ENCODE results near the gene THSD4. TPM values are rescaled to one million over a fixed set of nuclear protein-coding genes. Genes with fewer than 3 reads are reported as not detected.

The THSD4 gene
- total and polyA plus RNA-seq, 2 of the 4 experiments (the other 2 are of a cell fraction): 25.5 to 31.1 TPM

DNA sequence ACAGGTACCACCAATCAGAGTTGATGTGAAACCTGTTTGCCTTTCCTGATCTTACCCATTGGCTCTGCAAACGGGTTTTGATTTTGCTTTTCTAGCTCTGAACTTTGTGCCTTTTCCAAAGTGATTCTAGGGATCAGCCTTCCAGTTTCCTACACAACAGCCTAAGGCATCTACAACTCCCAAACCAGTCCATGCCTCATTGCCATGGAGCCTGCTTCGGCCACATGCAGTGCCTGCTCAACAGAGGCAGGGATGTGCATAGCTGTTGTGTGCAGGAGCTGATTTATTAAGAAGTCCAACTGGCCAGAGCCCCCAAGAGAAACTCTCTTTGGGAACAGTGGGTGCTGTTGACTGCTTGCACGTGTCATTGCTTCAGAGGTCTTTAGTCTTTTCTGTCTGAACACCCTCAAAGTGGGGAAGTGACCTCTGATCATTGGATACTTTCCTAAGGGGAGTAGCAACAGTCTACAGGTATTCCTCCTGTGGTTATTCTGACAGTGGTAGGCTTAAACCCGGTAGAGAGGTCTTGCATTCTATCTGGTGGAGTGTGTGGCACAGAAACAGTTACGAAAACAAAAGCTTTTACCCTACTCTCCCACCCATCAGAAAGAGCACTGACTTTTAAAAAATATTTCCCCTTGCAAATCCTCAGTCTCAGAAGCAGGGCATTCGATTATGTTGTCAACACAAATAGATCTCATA, 36.6 kb upstream of the THSD4 start:
- DNase-seq (no peak), ATAC-seq (ENCODE audit: low read depth) (no peak)
- no peaks in the 10 kb centered on the region for H4K20me1 ChIP-seq (ENCODE audit: insufficient read depth, low read length)
- H2BK20ac ChIP-seq (ENCODE audit: low read depth, low read length): peak overlapping the region; percentile 52; the same call in 1 of the 2 replicates
- H3K4me3 ChIP-seq (ENCODE audit: insufficient read depth, low read depth, low read length): no peak overlapping the region
- H3K27ac ChIP-seq (ENCODE audit: insufficient read depth, low read length): no peak overlapping the region
- peak overlapping the region; percentile 2 for H2BK5ac ChIP-seq (ENCODE audit: low read depth, low read length, poor library complexity, severe bottlenecking)
- dilution Hi-C loops (cut with HindIII; ENCODE audit: low sequenced_read_pairs, unreplicated experiment) (no loop called here), intact Hi-C loops (cut with micrococcal nuclease) (no loop called here), in situ Hi-C loops (cut with MboI; ENCODE audit: low sequenced_read_pairs) (no loop called here)
- POLR2A ChIA-PET (ENCODE audit: unreplicated experiment): no interaction called here
- peak overlapping the region; percentile 52; the same call in 1 of the 2 replicates for H3K4ac ChIP-seq (ENCODE audit: low read depth, low read length)
- H3K18ac ChIP-seq (ENCODE audit: low read depth, low read length): peak overlapping the region; percentile 48; the same call in 1 of the 2 replicates
- no peak overlapping the region for H2AFZ ChIP-seq (replicated peaks; ENCODE audit: low read length, poor library complexity)
- no peaks in the 10 kb centered on the region for H3K79me1 ChIP-seq (ENCODE audit: low read depth in 1 of 2, low read length in 2 of 2)
- no peak overlapping the region for H3K4me2 ChIP-seq (ENCODE audit: low read depth, low read length)
- peak overlapping the region; percentile 29 for H2AK5ac ChIP-seq (ENCODE audit: low read depth, low read length)
- no peak overlapping the region for H3K56ac ChIP-seq (ENCODE audit: extremely low read depth, insufficient read depth, low read length)
- H3K4me1 ChIP-seq (ENCODE audit: control insufficient read depth, insufficient read depth, low read length): peaks cover 15% of the 10 kb centered on the region
- peak overlapping the region; percentile 49; the same call in 1 of the 2 replicates for H4K5ac ChIP-seq (ENCODE audit: low read depth, low read length)
- H3K23ac ChIP-seq (ENCODE audit: low read depth, low read length): no peak overlapping the region
- TF ChIP-seq USF2 (IDR thresholded peaks at IDR 0.05; ENCODE audit: low read depth, low read length) (no peak), BHLHE40 (IDR thresholded peaks at IDR 0.05; ENCODE audit: low read depth, low read length) (no peak), NFE2L2 (IDR thresholded peaks at IDR 0.05; ENCODE audit: low read depth, low read length) (no peak), FOS (IDR thresholded peaks at IDR 0.05; ENCODE audit: low read depth, low read length) (no peak), RAD21 (IDR thresholded peaks at IDR 0.05; ENCODE audit: low read length) (no peak)
- H3K36me3 ChIP-seq (ENCODE audit: control insufficient read depth, insufficient read depth, low read length): no peaks in the 10 kb centered on the region
- WGBS, 2 experiments (ENCODE audit: extremely low coverage in 2 of 2, insufficient read length in 1 of 2): no CpG with 5 or more reads among the region's 6 CpGs
- H2AK9ac ChIP-seq (replicated peaks; ENCODE audit: low read depth, low read length, poor library complexity): no peak overlapping the region
- no peaks in the 10 kb centered on the region; the same call in 1 of the 2 replicates for H3K9me3 ChIP-seq (ENCODE audit: control insufficient read depth, insufficient read depth, low read length)
- H3K9ac ChIP-seq (ENCODE audit: low read depth, low read length): no peak overlapping the region
- H2BK120ac ChIP-seq (ENCODE audit: low read depth, low read length): peak overlapping the region; percentile 20
- peak overlapping the region in 1 of 2 experiments; percentile 36; a peak in 1 of 4 replicates for H4K8ac ChIP-seq (ENCODE audit: low read depth in 2 of 2, low read length in 2 of 2)
- H3K9me1 ChIP-seq (ENCODE audit: insufficient read depth, low read length): peaks cover 9% of the 10 kb centered on the region
- H3K27me3 ChIP-seq (ENCODE audit: control insufficient read depth, insufficient read depth, low read length): no peaks in the 10 kb centered on the region
- peak overlapping the region; percentile 52; the same call in 1 of the 3 replicates for H2BK15ac ChIP-seq (ENCODE audit: low read depth, low read length)
- CTCF ChIA-PET: no interaction called here
- peak overlapping the region; percentile 39; the same call in 1 of the 2 replicates for H4K91ac ChIP-seq (ENCODE audit: insufficient read depth, low read depth, low read length)
- BruUV-seq (replicated peaks): no TSS peak
- 0 out of 2 replicates have a peak overlapping the region, but pooled peaks have one; percentile 0 for H3K14ac ChIP-seq (replicated peaks; ENCODE audit: low read depth, low read length)

All from IMR-90 (cell line).